ENCODE data around the gene TMEM179B.
A peak's percentile ranks its signal among the peaks of the same experiment; 100 is the strongest.

DNA sequence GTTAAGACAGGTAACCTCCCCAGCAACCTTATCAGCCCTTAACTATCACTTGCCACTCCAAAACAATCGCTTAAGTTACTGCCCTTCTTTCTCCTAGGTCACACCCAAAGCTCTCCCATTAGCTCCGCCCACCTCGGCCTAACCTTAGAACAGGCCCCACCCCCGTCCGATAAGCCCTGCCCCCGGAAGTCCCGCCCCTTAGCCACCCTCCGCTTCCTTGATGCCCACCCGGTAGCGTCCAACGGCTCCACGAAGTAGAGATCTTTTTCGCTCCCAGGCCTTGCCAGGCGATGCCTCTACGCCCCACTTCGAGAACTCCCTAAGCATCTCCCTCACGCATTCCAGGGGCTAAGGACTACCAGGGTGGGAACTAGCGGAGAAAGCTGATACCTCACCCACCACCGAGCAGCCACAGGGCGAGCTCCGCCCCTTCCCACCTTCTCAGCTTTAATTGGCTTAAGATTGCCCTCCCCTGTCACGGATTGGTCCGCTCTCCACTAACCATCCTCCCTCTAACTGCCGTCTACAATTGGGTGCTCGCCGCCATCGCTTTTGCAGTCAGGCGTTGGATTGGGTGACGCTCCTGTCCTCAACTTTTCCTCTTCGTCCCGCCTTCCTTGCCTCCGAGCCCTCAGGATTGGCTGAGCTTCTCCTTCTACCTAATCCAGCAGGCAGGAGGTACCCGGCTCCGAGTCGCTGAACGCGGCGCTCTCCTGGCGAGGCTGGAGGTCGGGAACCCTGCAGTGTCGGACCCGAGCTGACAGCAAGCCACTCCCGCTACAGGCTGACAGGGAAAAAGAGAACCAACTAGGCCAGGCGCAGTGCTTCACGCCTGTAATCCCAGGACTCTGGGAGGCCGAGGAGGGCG lies 33.2 kb upstream of the TMEM179B start, which contains the start of gene ZBTB3:
- TF ChIP-seq, protein P1, sequence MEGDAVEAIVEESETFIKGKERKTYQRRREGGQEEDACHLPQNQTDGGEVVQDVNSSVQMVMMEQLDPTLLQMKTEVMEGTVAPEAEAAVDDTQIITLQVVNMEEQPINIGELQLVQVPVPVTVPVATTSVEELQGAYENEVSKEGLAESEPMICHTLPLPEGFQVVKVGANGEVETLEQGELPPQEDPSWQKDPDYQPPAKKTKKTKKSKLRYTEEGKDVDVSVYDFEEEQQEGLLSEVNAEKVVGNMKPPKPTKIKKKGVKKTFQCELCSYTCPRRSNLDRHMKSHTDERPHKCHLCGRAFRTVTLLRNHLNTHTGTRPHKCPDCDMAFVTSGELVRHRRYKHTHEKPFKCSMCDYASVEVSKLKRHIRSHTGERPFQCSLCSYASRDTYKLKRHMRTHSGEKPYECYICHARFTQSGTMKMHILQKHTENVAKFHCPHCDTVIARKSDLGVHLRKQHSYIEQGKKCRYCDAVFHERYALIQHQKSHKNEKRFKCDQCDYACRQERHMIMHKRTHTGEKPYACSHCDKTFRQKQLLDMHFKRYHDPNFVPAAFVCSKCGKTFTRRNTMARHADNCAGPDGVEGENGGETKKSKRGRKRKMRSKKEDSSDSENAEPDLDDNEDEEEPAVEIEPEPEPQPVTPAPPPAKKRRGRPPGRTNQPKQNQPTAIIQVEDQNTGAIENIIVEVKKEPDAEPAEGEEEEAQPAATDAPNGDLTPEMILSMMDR (IDR thresholded peaks at IDR 0.05) = peak in 2 of 4 experiments; percentile 5 to 43
- peak; percentile 52 to 74 for TF ChIP-seq POLR2A (IDR thresholded peaks at IDR 0.05)
